HG03565 (cell line): ENCODE data around the gene PGS1.

Source experiments
- ATAC-seq: cut with Tn5 transposase; IDR thresholded peaks from one replicate; pipeline ENCODE4 v1.9.1; 2021; ENCODE audit warnings: mild to moderate bottlenecking, moderate library complexity; ENCODE audit not compliant: unreplicated experiment

Gene PGS1

GRCh38 chr17:78384479-78385175 is 6.2 kb downstream of the PGS1 start:
- no peak for ATAC-seq

- no peak for ATAC-seq
Measured at GRCh38 chr17:78387977-78388941, 9.8 kb downstream of the PGS1 start.

GRCh38 chr17:78390241-78391050 is 12.0 kb downstream of the PGS1 start:
- ATAC-seq: no peak

GRCh38 chr17:78391051-78391431 is 12.6 kb downstream of the PGS1 start:
- ATAC-seq: no peak

- no peak for ATAC-seq
Measured at GRCh38 chr17:78391843-78392242, 13.4 kb downstream of the PGS1 start.

GRCh38 chr17:78392295-78392694 is 13.8 kb downstream of the PGS1 start:
- no peak for ATAC-seq

GRCh38 chr17:78393575-78393974 is 15.1 kb downstream of the PGS1 start:
- no peak for ATAC-seq

DNA sequence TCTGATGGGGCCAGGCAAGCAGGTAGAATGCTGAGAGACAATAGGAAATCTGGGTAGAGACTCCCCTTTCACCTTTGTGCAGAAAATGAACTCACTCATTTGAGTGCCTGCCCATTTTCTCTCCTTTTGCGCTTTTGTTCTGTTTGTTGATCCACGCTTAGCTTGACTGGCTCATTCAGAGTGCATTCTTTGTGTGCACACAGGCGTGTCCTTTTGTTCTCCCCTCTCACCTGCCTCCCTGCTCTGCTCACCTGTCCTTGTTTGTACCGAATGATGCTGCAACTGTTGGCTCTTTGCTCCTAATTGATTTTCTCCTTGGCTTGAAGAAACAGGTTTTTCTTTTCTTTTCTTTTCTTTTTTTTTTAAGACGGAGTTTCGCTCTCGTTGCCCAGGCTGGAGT is 15.8 kb downstream of the PGS1 start:
- ATAC-seq: no peak

DNA sequence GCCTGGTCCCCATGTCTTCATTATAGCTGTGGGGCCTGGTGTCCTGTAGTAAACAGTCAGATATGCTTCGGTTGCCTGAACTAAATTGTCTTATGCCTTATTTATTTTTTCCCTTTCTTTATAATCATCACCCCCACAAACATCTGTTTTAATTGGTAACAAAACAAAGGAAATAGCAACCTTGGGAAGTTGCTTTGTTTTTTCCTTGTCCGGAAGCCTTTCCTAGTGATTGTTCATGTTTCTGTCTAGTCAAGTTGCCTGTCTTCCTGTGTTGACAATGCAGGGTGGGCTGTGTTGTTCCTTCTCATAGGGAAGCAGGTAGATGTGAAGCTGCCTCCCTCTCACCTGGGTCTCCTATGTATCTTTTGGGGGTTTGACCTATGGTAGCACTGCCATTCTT is 16.7 kb downstream of the PGS1 start:
- no peak for ATAC-seq

DNA sequence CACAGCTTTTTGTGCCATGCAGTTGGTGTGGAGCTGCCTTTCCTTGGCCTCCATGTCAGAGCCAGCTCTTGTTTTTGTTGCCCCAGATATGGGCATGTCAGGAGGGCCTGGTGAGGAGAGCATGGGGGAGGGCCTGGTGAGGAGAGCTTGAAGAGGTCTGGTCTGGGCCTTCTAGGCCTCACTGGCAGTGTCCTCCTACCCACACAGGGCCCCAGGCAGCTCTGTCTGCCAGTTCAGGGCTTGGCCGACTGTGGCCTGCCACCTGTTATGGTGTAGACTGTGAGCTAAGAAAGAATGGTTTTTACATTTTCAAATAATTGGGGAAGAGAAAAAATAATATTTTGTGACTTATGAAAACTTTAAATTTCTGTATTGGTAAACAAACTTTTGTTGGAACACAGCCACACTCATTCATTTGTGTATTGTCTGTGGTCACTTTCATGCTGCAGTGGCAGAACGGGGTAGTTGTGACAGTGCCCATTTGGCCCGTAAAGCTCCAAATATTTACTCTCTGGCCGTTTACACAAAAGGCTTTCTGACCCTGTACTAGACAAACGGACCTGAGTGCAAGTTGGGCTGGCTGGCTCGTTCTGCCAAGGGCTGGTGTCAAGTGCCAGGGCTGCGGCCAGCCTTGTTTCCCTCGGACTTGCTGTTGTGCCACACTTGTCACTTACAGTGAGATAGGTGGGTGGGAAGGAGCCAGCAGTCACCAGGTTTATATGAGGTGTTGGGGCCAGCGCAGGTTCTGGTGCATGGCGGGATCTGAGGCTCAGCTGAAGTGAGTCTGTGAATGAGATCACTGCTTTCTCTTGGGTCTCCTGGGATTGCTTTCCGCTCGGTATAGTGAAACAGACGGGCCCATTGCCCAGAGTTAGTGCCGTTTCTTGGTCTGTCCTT is 18.2 kb downstream of the PGS1 start:
- ATAC-seq: no peak

- ATAC-seq: no peak
Measured at GRCh38 chr17:78397681-78398101, 19.2 kb downstream of the PGS1 start.

DNA sequence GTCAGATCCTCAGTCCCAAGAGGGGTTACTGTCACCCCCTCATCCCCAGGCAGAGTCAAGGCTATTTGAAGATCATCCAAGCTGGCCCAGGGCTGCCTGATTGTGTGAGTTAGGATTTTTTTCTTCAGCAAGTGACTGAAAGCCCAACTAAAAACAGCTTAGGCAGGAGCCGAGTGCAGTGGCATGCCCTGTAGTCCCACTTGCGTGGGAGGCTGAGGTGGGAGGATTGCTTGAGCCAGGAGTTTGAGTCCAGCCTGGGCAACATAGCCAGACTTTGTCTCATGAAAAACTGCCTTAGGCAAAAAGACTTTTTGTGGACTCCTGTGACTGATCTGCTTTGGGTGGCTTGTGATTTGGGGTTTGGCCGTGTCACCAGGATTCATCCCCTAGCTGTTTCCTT is 19.9 kb downstream of the PGS1 start:
- ATAC-seq: no peak

DNA sequence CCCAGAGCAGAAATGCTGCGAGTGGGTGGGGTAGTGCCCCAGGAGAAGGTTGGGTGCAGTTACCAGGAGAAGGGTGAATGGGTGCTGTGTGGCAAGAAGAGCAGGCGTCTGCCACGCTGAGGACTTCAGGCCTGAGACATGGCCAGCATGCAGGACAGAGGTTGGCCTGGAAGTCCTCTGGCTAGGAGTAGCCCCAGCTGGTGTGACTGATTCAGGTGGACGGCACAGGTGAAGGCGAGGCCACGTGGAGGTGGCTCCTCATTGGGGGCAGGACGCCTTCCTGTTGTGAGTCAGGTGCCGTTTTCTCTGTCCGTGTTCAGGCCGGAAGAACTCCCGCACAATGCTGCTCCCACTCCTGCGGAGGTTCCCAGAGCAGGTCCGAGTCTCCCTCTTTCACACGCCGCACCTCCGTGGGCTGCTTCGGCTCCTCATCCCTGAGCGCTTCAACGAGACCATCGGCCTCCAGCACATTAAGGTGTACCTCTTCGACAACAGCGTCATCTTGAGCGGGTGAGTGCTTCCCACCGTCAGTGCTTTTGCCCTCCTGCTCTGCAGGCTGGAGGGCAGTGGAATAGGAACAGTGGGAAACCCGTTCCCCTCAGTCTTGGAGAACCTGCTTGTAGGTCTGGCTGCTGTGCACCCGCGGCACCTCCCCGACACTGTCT is 20.7 kb downstream of the PGS1 start:
- no peak for ATAC-seq

DNA sequence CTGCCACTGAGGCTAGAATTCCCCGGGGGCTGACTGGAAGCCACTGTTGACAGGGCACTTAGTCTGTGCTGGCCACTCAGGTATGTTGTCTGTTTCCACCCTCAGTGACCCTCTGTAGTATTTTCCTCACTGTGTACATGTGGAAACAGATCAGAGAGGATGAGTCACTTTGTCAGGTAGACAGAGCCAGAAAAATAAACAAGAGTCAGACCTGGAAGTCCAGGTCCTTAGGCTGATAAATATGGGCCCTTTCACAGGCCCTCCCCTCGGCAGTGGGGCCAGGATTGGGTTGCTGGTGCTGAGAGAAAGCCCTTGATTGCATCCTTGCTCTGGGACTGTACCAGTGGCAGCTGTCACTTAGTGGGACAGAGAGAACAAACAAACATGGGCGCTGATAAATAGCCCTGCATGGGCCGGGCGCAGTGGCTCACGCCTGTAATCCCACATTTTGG is 21.3 kb downstream of the PGS1 start:
- no peak for ATAC-seq

DNA sequence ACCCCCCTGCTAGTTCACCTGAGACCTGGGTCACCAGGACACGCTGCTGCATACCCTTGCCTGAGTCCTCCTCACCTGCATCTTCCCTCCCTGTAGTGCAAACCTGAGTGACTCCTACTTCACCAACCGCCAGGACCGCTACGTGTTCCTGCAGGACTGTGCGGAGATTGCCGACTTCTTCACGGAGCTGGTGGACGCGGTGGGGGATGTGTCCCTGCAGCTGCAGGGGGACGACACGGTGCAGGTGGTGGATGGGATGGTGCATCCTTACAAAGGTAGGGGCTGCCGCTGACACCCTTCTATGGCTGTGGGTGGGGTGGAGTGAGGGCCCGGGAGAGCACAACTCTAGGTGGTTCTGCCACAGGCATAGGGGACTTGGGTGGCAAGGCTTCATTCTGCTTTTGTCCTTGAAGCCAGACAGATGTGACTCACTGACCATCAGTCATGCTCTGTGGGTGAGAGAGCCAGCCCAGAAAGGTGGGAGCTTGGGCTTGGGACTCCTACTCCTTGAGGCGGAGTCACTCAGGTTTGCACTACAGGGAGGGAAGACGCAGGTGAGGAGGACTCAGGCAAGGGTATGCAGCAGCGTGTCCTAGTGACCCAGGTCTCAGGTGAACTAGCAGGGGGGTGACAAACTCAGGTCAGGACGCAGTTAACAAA is 22.3 kb downstream of the PGS1 start:
- ATAC-seq: no peak

DNA sequence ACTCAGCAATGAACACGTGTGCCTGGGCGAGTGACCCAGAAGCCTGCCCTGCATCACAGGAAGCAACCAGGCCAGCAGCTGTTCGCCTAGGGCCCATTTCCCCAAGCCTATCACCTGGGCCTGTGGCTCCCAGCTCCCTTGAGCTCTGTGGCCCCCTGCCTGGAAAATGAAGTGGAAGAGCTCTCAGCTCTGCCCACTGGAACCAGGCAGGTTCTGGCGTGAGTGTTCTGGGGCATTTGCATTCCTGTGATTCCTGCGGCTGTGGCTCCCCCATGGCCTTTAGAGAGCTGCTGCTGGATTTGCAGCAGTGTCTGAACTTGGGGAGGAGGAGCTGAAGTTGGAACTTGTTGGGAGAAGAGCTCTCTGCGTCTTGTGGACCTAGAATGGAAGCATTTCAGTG is 22.8 kb downstream of the PGS1 start:
- ATAC-seq: no peak

DNA sequence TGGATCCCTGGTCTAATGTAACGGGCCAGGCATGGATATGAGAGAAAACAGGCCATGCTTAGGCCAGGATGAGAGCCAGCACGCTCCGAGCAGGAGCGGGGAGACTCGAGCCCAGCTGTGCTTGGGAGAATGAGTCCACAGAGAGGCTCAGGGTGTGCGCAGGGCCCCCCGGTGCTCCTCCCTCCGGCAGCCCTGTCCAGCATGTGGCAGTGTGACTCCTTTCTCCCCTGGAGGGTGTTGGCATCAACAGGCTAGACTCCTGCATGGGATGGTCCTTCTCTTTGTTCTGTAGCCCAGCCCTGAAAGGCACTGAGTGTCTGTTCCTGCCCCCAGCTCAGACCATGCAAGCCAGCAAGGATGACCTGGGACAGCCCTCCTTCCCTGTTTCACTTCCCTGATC is 23.4 kb downstream of the PGS1 start:
- no peak for ATAC-seq

- no peak for ATAC-seq
Measured at GRCh38 chr17:78403822-78404221, 25.4 kb downstream of the PGS1 start.

GRCh38 chr17:78406396-78406795 is 27.9 kb downstream of the PGS1 start:
- ATAC-seq: no peak
